Stimulated activated CD8-positive, alpha-beta memory T cell treated with anti-CD3 and anti-CD28 coated beads, Interleukin-7, amount 100 ng/mL, for 4 hours (primary cell): ENCODE data around the gene DOK5.

Experiments used
- DNase-seq, 2 donors: peaks; one replicate each; pipeline ENCODE4 v3.0.0-alpha.2; 2020; ENCODE audit warnings: low read depth in 2 of 2

Gene DOK5

DNA sequence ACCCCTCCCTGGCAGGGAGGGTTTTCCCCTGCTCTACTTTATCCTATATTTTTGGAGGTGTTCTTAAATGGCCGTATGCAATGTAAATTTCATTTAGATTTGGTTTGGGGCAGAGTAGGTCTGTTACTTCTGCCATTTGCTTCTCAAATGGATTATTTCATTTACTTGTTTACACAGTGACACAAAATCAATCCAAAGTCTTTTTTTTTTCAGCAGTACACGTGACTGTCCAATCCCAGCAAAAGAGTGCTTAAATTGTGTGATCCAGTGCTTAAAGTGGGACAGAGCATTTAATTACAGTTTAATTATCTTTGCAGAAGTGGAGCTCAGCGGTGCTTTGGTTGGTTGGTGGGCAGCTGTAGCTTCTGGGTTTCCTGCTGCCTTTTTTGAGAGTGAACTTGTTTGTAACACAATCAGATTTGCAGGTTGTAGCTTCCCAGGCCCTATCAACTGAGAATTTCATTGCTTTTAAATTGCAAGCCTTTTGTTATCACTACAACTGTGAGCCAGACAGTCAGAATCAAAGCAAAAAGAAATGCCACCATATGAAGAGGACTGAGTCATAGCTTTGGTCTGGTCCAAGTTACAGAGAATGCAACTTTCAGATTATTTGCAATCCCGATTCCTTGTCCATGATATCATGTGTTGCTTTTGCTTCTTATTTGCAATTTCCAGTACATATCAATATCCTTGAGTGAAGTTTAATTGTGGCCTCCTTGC is 216.9 kb downstream of the DOK5 start:
- DNase-seq = no peak

DNA sequence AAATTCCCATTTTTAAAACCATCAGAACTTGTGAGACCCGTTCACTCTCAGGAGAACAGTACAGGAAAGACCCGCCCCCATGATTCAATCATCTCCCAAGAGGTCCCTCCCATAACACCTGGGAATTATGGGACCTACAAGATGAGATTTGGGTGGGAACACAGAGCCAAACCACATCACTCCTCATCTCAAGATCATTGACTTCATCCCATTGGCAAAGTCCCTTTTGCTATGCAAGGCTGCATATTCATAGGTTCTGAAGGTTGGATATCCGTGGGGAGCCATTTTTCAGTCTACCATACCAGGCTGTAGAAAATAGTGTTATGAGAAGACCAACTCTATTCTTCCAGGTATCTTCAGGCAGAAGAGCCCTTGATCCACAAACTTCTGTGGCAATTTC is 219.1 kb downstream of the DOK5 start:
- DNase-seq = no peak

DNA sequence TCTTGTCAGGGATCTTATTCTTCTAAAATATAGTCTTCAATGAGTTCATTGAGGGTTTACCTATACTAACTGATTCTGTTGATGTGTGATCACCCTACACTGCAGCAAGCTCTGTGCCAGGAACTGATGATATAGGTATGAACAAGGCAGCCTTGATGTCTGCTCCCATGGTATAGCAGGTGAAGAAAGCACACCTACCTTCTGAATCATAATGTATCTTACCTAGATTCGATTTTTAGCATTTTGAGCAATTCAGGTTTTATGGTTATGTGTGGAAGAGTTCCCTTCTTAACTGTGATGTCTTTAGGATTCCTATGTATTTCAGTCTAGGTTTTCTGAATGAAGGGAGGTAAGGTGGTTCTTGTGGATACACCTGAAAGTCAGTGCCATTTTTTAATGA is 223.0 kb downstream of the DOK5 start:
- no peak for DNase-seq
